ENCODE results near the gene NAGPA.
A peak's percentile ranks its signal among the peaks of the same experiment; 100 is the strongest.
"Not testable (repeated sequence)": the region's sequence is repeated elsewhere in the genome, so short reads cannot be mapped to it uniquely, and the experiment has no call there.

Gene NAGPA

GRCh38 chr16:5033256-5034166 lies at the start of gene NAGPA:
NAGPA (minus strand) TSS chr16:5033935; CDS start chr16:5033914, 21 bp downstream.
- DNase-seq: peak; percentile 41

GRCh38 chr16:5080996-5081395 lies 47.3 kb upstream of the NAGPA start:
- DNase-seq: not testable (repeated sequence)

GRCh38 chr16:5080461-5080860 lies 46.7 kb upstream of the NAGPA start:
- not testable (repeated sequence) for DNase-seq

DNA sequence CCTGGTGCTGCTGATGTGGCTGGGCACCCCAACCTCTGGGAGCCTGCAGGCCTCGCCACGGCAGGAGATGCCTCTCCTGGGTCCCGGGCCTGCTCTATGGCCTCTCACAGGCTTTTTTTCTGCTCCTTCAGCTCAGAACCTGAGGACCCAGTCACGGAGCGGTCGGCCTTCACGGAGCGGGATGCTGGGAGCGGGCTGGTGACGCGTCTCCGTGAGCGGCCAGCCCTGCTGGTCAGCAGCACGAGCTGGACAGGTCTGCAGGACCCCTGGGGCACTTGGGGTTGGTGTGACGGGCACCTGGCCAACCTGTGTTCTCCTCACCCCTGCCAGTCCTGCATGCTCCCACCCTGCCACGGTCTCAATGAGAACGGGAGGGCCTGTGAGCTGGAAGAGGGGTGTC lies 44.9 kb upstream of the NAGPA start:
- no peak for DNase-seq

DNA sequence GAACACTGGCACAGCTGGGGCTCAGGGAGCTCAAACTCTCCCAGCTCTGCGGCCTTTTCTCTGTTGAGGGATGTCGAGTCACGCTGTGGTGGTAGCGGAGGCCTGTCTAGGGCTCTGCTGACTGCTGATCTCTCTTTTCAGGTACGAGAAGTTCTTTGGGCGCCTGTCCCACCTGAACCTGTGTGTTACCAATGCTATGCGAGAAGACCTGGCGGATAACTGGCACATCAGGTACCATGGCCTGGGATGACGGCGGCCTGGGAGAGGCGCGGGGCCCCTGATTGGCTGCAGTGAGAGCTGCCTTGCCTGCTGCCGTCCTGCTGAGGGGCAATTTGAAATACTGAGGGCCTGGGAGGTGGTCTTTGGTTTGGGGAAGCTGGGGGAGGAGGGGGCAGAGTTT lies 43.6 kb upstream of the NAGPA start:
- no peak for DNase-seq

DNA sequence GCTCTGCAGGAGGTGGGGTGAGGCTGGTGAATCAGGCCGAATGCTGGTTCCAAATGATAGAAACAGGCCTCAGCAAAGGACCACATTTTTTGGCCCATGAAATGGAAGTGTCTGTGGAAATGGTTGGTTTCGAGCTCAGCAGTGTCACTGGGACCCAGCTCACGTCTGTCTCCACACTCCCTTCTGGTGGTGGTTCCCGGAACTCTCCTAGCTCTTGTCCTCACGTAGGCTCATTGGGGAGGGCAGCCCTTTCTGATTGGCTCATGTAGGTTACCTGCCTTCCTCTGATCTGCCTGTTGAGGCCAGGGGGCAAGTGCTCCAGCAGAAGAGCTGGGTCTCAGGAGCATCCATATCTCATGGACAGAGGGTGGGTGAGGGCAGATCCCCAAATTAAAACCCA lies 41.9 kb upstream of the NAGPA start:
- DNase-seq: no peak

DNA sequence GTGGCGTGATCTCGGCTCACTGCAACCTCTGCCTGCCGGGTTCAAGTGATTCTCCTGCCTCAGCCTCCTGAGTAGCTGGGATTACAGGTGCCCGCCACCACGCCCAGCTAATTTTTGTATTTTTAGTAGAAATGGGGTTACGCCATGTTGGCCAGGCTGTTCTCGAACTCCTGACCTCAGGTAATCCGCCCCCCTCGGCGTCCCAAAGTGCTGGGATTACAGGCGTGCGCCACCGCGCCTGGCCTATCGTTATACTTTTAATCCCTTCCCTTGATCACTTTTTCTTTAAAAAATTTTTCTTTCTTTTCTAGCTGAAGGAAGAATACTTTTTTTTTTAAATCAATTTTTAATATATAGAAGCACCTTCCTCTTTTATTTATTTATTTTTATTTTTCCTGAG lies 40.0 kb upstream of the NAGPA start:
- not testable (repeated sequence) for DNase-seq

DNA sequence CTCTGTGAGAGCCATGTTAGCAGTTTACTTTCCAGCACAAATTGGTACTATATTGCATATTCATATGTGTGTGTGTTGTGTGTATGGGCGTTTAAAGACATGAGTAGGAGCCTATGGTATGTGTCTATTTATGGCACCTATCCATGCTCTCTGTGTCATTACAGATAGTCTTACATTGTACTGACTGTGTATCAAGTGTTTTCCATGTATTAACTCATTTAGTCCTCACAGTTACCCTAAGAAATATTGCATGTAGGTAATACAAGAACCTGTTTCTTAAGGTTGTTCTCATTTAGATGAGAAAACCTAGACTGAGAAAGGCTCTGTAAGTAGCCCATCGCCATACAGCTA lies 39.5 kb upstream of the NAGPA start:
- DNase-seq: no peak

- no peak for DNase-seq
Measured at GRCh38 chr16:5072334-5073278, 38.9 kb upstream of the NAGPA start.

GRCh38 chr16:5071681-5072333 lies 38.1 kb upstream of the NAGPA start, which contains the start of gene ALG1:
ALG1 (plus strand) TSS chr16:5071843; CDS start chr16:5071850, 7 bp downstream.
- peak; percentile 47 for DNase-seq

DNA sequence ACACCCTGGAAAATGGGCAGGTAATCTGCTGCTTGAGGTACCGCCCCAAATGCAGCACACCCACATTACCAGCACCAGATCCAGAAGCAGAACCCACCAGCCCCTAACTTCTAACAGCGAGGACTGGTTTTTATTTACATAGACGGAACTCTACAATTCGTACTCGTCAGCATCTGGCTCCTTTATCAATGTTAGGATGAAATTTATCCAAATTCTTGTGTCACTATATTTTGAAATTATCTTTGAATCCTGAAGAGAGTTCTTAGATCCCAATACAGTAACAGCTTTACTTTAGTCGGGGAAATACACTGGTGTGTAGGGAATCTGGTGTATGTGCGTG lies 37.6 kb upstream of the NAGPA start:
- DNase-seq: no peak

DNA sequence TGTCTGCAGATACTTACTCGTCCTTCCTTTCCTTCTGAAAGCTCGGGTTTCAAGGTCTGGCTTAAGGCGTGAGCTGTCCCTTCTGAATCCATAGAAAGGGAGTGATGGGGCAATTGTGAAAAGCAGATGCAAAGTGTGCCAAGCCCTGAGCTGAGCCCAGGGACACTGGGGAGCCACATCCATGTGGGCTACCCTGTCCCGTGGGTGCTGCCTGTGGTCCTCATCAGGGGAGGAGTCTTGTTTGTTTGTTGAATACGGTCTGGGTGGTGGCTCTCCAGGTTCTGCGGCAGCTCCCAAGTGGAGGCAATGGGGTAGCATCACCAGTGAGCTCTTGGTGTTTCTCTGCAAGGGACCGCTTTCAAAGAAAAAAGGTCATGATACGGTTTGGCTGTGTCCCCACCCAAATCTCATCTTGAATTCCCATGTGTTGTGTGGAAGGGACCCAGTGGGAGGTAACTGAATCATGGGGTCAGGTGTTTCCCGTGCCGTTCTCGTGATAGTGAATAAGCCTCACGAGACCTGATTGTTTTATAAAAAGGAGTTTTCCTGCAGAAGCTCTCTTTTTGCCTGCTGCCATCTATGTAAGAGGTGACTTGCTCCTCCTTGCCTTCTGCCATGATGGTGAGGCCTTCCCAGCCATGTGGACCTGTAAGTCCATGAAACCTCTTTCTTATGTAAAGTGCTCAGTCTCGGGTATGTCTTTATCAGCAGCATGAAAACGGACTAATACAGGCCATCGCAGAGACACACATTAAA lies 36.9 kb upstream of the NAGPA start:
- DNase-seq: no peak

DNA sequence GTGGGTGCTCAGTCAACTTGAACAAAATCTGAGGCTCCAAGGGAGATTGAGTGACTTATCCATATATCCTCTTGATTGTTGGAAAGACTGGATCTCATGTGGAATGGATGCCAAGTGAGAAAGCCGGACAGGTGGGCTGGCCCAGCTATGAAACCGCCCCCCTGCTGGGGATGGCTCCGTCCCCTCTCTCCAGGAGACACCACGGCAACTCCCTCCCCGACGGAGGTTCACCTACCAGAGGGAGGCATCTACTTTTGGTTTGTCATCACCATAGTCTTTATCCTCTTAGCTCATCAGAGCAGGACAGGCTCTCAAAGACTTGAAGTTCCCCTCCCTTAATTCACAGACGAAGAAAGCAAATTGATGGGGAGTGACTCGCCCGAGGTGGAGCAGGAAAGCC lies 36.1 kb upstream of the NAGPA start:
- no peak for DNase-seq

- DNase-seq: no peak
Measured at GRCh38 chr16:5069048-5069447, 35.3 kb upstream of the NAGPA start.

DNA sequence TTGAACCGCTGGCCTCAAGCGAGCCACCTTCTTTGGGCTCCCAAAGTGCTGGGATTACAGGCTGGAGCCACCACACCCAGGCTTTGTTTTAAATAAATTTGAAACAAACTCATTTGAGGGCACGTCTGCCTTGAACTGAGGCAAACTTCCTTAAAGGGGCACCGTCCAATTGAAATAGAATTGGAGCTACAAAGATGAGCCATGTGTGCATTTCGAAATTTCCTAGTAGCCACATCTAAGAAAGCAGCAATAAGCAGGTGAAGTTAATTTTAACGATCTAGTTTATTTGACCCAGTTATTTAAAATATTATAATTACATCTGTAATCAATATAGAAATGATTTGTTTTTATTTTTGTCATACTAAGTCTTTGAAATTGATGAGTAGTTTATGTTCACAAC lies 32.8 kb upstream of the NAGPA start:
- no peak for DNase-seq

DNA sequence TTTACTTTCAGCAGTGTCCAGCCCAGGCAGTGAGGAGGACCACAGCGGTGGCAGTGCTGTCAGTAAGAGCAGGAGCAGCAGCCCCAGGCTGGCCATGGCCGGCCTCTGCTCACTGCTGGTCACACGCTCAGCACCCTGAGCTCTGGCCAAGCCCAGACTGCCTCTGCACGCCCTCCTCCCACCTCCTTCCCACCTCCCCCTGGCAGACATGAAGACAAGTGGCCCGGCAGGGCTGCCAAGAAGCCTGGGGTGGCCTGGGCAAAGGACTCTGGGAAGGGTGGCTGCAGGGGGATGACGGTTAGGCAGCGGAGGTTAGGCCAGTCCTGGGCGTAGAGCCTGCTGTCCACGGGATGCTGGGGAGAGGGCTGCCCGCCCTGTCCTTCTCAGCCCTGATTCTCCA lies 32.1 kb upstream of the NAGPA start, which contains the start of gene C16orf89:
TSS of gene C16orf89 (minus strand) at position 144 of the 400 bp plus-strand sequence. CDS start at position 96, 48 bp downstream.
- DNase-seq: no peak

- DNase-seq: no peak
Measured at GRCh38 chr16:5065326-5065725, 31.6 kb upstream of the NAGPA start.

DNA sequence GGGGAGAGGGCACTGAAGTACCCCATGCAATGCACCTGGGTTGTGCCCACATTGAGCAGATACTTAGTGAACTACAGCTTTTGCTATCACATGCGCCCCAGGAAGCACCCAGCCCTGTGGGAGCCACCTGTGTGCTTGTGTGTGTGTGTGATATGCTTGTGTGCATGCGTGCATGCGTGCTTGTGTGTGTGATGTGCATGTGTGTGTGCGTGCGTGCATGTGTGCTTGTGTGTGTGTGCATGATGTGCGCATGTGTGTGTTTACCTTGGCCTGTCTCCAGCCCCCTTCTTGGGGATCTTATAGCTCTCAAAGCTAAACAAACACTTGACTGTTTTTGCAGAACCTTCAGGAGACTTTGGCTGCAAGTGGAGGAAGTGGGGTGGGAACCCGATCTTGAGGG lies 31.2 kb upstream of the NAGPA start:
- no peak for DNase-seq

DNA sequence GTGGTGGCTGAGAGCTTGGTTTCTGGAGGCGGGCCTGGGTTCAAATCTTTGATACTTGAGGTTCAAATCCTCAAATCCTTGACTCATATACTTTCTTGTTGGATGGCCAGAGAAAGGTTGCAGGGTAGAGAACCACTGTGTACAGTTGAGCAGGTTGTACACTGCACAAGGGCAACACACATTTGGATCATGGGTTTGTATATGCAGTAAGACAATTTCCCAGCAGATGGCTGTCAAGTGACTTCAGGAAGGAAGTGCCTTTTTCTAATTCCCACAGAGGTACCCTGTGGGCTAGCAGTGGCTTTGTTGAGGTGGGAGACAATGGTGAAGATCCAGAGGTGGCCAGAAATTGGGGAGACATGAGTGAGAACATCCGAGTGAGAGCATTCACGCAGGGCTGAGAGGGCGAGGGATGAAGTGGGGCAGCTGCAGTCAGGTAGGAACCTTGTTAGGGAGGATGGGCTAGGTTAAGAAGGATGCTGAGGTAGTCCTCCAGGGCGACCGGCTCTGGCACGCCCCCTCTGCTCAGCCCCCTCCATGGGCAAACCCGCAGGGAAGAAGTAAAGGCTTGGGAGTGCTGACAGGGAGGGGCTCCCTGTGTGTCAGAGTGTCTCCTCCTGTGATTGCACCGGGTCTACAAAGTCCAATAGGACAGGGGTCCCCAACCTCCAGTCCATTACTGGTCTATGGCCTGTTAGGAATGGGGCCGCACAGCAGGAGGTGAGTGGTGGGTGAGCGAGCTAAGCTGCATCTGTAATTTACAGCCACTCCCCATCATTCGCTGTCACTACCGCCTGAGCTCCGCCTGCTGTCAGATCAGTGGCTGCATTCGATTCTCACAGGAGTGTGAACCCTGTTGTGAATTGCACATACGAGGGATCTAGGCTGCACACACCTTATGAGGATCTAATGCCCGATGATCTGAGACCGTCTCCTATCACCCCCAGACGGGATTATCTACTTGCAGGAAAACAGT lies 29.3 kb upstream of the NAGPA start:
- DNase-seq: no peak

DNA sequence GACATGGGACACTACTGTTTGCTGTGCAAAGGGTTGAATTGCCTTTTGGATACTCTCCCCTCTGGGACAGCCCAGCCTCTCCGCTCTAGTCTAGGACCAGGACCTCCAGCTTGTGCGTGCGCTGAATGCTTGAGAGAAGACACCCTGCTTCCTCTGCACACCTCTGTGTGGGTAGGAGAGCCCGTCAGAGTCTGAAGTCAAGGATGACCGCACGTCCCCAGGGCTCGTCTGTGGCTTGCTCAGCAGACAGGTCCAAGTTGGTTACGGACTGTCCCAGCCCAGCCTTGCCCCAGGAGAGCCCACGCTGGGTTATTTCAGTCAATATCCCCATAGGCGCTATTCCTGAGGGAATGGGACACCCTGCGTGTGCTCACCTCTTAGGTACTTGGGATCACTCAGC lies 28.3 kb upstream of the NAGPA start:
- no peak for DNase-seq

- DNase-seq: no peak
Measured at GRCh38 chr16:5060073-5060641, 26.4 kb upstream of the NAGPA start.
